Stimulated activated CD8-positive, alpha-beta memory T cell treated with anti-CD3 and anti-CD28 coated beads, Interleukin-7, amount 100 ng/mL, for 48 hours (primary cell): ENCODE data around the gene MGAT2.
A peak's percentile ranks its signal among the peaks of the same experiment; 100 is the strongest.
"Not testable (repeated sequence)": the region's sequence is repeated elsewhere in the genome, so short reads cannot be mapped to it uniquely, and the experiment has no call there.

Experiments used
- DNase-seq, 2 donors: peaks; one replicate each; pipeline ENCODE4 v3.0.0-alpha.2; 2020; ENCODE audit warnings: low read depth in 1 of 2; ENCODE audit errors: extremely low read depth in 1 of 2

MGAT2 gene

GRCh38 chr14:49612251-49612650, 8.3 kb upstream of the MGAT2 start:
- DNase-seq = no peak

- DNase-seq = no peak
These were observed 7.9 kb upstream of the MGAT2 start for GRCh38 chr14:49612671-49613070.

- DNase-seq = no peak
These were observed 6.4 kb upstream of the MGAT2 start for GRCh38 chr14:49614196-49614595.

- no peak for DNase-seq
These were observed 4.8 kb upstream of the MGAT2 start for GRCh38 chr14:49615776-49616175.

- no peak for DNase-seq
These were observed 2.6 kb upstream of the MGAT2 start for GRCh38 chr14:49617852-49618519.

GRCh38 chr14:49619273-49619672, 1.3 kb upstream of the MGAT2 start:
- DNase-seq = not testable (repeated sequence)

GRCh38 chr14:49619730-49620129, 869 bp upstream of the MGAT2 start:
- DNase-seq = no peak

- DNase-seq = no peak
These were observed 699 bp downstream of the MGAT2 start for GRCh38 chr14:49621114-49621881.

- no peak for DNase-seq
These were observed 1.5 kb downstream of the MGAT2 start for GRCh38 chr14:49622022-49622607.

- no peak for DNase-seq
These were observed 2.8 kb downstream of the MGAT2 start for GRCh38 chr14:49623387-49623786.

- no peak for DNase-seq
These were observed 3.6 kb downstream of the MGAT2 start for GRCh38 chr14:49623941-49624839.

GRCh38 chr14:49633640-49634546, 13.3 kb downstream of the MGAT2 start:
- DNase-seq = peak; percentile 86 to 91

- peak in 1 of 2 donors; percentile 41 for DNase-seq
These were observed 14.1 kb downstream of the MGAT2 start, which contains the start of gene DNAAF2 for GRCh38 chr14:49634547-49635334. Gene DNAAF2 (minus strand): TSS chr14:49635244. CDS start chr14:49635149, 95 bp downstream.

- DNase-seq = no peak
These were observed 16.3 kb downstream of the MGAT2 start for GRCh38 chr14:49636866-49637265.

- DNase-seq = no peak
These were observed 17.0 kb downstream of the MGAT2 start for GRCh38 chr14:49637534-49638078.

GRCh38 chr14:49640540-49641417, 20.2 kb downstream of the MGAT2 start:
- DNase-seq = no peak

GRCh38 chr14:49641697-49642129, 21.1 kb downstream of the MGAT2 start:
- DNase-seq = no peak

- no peak for DNase-seq
These were observed 21.6 kb downstream of the MGAT2 start for GRCh38 chr14:49642163-49642562.
